SW480 (cell line): ENCODE results near the gene ZNF148.
A peak's percentile ranks its signal among the peaks of the same experiment; 100 is the strongest.

ENCODE experiments used
- DNase-seq: peaks from one replicate; pipeline ENCODE4 v3.0.0-alpha.2; 2016; ENCODE audit warnings: low spot score

The ZNF148 gene

DNA sequence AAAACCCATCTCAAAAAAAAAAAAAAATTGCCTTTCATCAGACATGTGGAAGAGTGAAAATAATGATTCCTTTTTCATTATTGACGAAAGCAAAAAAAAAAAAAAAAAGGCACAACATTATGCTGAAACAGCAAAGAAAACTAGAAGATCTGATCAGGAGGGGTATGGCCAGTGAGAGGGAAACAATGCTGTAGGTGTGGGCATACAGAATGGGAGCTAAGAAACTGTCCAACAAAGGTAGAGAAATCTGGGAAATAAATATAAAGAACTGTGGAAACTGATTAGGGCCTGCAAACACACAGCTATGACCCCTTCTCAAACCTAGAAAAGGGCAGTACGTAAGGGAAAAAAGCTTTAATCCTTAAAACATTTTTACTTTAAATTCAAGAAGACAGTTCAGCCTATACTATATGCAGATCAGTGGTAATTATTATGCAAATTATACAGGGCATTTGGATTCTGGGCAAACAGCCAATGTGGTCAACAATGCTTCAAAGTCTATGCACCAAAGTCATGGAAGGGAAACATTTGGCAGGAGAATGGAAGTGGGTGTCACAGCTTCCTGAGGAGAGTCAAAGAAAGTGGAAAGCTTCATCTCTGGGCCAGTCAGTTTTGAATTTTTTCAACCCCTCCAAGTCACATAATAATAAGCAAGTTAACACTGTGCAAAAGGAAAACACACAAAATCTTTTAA lies 94.3 kb downstream of the ZNF148 start:
- peak; percentile 18 for DNase-seq

DNA sequence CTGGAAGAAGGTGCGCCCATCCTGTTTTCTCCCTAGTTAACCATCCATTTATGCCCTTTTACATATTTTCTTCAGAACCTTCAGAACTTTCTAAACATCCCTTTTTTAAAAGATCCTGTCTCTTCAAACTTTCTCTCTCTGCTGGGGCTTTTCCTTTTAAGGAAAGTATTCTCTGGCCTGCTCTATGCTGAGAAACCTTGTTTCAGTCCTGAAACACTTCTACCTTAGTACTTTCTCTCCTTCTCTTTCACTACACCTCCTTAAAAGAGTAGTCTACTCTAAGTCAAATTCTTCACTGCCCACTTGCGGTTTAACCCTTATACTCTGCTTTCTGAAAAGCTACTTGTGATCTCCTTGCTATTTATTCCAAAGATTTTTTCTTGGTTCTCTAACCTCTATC lies 97.0 kb downstream of the ZNF148 start:
- DNase-seq, result no peak

DNA sequence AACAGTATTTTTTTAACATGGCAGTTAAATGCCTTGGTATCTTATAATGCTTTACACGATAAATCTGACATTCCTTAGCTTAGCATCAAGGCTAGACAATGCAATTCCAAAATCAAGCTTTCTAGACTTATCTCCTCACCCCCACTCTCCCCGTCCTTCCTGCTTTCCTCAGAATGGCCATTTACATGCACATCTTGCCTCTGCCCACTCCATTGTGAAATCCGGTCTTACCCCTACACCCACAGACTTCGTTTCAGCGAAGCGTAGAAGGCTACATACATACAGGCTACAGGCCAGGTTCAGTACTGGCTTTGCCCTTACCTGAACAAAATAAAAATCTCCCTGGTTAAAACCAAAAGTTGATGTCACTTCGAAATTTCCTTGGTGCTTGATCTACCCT lies 104.0 kb downstream of the ZNF148 start:
- DNase-seq, result no peak

DNA sequence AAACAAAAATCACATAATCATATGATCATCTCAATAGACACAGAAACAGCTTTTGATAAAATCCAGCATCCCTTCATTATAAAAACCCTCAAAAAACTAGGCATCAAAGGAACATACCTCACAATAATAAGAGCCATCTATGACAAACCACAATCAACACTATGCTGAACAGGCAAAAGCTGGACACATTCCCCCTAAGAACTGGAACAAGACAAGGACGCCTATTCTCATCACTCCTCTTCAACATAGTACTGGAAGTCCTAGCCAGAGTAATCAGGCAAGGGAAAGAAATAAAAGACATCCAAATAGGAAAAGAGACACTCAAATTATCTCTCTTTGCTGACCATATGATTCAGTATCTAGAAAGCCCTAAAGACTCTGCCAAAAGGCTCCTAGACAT lies 107.7 kb downstream of the ZNF148 start:
- no peak for DNase-seq

DNA sequence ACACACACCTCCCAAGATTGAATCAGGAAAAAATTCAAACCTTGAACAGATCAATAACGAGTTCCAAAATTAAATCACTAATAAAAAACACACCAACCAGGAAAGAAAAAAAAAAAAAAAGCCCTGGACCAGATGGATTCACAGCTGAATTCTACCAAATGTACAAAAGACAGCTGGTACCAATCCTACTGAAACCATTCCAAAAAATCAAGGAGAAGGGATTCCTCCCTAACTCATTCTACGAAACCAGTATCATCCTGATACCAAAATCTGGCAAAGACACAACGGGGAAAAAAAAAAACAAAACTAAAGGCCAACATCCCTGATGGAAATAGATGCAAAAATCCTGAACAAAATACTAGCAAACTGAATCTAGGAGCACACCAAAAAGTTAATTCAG lies 108.2 kb downstream of the ZNF148 start:
- no peak for DNase-seq

DNA sequence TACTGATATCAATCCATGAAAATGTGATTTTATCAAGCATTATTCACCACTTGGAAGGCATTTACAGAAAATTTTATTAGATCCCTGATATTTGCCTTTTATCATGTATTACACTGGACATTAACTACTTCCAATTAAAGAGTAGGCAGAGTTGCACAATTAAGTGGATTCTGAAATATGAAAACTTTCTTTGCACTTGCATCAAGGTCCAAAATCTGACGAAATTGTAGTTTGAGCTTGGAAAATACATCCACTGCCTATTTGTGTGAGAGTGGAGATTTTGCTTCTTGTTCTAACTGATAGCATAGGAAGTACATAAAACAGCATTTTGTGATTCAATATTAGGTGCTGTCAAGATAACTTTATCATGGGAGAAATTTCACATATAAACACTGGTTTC lies 113.0 kb downstream of the ZNF148 start:
- no peak for DNase-seq

DNA sequence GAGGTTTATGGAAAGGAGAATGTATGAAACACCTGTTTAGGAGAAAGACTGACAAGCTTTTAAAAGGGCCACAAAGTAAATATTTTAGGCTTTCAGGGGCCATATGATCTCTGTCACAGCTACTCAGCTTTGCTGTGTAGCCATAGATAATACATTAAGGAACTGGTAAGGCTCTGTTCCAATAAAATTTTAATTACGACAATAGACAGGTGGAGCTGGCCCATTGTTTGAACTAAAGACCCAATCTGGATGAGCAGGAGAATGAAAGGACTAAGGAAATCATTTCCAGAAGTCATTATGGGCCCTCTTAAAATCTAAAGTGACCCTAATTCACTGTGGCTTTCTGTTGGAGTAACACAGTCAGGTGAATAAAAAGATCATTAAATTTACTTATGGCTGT lies 114.1 kb downstream of the ZNF148 start:
- DNase-seq, result no peak

DNA sequence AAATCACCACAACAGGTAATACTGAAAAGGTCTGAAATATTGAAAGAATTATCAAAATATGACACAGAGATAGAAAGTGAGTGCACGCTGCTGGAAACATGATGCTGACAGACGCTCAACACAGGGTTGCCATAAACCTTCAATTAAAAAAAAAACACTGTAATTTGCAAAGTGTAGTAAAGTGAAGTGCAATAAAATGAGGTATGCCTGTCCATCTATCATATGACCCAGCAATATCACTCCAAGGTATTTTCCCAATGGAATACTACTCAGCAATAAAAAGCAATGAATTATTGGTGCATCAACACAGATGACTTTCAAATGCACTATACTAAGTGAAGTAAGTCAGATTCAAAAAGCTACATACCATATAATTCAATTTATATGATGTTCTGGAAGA lies 115.0 kb downstream of the ZNF148 start:
- DNase-seq, result no peak

DNA sequence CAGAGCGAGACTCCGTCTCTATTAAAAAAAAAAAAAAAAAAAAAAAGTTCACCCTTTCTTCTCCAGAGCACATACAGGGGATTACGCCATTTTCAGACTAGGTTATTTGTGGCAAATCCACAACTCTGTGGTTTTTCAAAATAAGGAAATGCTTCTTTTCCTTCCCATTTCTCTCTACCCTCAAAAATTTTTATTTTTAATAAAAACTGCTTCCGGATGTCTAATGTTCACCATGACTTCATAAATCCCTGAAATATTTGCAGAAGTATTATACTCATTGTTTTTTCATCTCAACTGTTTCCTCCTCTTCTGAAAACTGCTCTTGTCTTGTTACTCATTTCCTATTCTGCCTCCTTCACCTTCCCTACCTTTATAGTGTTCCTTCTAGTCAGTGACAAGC lies 117.6 kb downstream of the ZNF148 start:
- no peak for DNase-seq

DNA sequence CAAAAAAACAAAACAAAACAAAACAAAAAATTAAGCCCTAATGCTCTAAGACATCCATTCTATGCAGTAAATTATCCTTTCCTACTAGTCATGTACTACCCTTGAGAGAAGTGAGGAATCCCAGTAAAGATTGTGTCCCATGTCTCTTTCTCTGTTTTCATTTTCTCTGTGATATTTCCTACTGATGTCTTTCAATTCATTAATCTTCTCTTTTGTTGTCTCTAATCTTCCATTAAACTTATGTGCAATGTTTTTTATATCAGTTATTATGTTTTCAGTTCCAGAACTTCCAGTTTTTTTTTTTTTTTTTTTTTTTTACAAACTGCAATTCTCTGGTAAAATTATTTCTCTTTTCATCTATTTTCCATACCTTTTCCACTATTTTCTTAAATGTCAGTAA lies 118.5 kb downstream of the ZNF148 start:
- DNase-seq, result no peak

DNA sequence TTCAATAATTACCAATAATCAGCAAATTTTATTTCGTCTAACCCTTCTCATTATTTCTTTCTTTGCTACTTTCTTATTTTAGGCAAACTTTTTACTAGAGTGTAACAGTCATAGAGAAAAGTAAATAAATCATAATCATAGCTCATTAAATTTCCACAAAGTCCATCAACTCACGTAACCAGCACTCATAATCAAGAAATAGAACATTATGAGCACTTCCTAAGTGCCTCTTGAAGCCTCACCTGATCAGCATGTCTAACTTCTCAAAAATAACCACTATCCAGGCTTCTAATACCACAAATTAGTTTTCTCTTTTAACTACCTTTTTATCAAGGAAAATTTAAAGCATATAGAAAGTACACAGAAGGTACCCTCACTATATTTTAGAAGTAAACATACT lies 124.2 kb downstream of the ZNF148 start:
- DNase-seq, result no peak

DNA sequence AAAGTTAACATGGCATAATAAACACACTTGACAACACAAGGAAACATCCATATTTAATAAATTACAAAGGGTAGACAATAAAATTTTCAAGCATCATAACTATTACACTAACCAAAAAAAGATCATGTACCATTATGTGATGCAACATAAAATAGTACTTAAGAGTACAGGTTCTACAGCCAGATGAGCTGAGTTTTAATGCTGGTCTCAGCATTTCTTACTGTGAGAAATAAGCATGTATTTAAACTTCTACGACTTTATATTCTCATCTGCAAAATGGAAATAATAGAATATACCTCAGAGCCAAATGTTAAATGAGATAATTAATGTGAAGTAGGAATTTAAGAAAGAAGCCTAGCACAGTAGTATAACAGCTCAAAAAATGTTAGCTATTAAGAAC lies 128.9 kb downstream of the ZNF148 start:
- no peak for DNase-seq

DNA sequence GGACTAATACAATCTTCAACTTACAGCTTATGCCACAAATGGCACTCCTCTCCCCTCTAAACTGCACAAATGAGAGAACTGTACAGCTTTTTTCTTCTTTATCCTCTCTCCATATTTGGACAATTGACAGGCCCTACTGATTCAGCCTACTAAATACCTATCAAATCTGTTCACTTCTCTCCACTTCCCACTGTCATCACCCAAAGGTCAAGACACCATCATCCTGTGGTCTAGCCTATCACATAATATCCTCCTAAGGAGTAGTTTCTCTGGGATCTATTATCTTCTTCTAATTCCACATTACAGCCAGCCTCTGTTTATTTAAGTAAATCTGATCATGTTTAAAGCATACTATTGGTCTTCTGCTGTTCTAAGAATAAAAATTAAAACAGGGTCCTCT lies 129.6 kb downstream of the ZNF148 start:
- no peak for DNase-seq

DNA sequence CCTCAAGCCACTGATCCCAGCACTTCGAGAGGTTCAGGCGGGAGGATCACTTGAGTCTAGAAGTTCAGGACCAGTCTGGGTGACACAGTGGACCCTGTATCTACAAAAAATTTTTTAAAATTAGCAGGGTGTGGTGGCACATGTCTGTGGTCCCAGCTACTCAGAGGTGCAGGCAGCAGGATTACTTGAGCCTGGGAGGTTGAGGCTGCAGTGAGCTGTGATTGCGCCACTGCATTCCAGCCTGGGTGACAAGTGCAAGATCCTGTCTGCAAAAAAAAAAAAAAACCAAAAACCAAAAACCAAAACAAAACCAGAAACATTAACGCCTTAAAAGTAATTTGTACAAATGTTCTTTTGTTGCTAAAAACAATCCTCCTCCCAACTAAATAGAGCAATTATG lies 134.6 kb downstream of the ZNF148 start:
- no peak for DNase-seq

DNA sequence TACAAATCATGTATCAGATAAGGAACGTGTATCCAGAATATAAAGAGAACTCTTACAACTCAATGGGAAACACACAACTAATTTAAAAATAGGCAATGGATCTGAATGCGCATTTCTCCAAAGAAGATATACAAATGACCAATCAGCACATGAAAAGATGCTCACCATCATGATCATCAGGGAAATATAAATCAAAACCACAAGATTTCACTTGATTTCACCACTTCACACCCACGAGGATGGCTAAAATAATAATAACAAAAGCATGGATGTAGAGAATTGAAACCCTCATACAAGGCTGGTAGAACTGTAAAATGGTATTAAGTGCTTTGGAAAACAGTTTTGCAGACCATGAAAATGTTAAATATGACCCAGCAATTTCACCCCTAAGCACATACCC lies 135.9 kb downstream of the ZNF148 start:
- no peak for DNase-seq

DNA sequence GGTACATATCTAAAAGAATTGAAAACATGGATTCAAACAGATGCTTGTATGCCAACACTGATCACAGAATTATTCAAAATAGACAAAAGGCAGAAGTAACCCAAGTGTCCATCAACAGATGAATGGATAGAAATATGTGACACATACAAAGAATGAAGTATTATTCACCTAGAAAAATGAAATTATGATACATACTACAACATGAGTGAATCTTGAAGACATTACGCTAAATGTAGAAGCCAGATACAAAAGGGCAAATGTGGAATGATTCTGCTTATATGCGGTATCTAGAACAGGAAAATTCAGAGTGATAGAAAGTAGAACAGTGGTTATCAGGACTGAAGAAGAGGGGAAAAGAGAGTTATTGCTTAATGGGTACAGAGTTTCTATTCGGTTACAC lies 136.4 kb downstream of the ZNF148 start:
- no peak for DNase-seq

DNA sequence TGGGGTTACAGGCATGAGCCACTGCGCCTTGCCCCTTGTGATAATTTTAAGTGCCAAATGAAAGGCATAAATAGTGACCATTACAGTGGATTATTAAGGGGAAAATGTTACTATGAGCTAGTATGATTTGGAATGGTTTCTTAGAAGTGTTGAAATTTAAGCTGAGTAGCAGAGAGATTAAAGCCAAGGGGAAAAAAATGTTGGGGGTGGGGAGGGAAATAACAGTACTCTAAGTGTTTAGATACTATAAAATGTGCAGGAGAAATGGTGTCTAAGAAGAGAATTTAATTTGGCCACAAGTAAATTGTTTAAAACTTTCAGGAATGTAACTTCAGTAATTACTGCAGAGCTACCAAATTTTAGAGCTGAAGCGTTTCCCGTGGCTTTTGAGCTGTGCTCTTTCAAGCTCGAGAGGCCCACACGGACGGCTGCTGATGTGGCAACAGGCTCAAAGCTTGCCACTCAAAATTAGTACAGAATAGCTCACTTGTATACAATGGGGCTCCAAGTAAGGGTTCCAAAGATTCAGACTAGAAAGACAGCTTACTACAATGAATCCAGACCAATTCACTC lies 138.7 kb downstream of the ZNF148 start:
- DNase-seq, result no peak

DNA sequence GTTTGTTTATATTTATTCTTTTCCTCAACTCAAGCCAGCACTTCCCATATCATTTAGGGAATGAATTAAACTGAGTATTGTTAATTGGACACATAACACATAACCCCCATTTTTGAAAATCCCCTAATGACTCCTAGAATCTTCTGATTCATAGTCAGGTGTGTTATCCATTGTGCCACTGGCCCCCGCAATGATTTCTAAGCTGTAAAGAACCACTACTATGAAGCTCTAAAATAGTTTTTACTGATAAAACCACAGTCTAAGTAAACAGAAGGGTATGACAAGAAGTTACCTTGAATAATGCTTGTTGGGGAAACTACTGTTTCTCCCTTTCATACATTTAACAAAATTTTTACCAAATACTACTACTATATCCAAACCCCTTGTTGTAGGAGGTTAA lies 140.3 kb downstream of the ZNF148 start:
- DNase-seq, result no peak

DNA sequence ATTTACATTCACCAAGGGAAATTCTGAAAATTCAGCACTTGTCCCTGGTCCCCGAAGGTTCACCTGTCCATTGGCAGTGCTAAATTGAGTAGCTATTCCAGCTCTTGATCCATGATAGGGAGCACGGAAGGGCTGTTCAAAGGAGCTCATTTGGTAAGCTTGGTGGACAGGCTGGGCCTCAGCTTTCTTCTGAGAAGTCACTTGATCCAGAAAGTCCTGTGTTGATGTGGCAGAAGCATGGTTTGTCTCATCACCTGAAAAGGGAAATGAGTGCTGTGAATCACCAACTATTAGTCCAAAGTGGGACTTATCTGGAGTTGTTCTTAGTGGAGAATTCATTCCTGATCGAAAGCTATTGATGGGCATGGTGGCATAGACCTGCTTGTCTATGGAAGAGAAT lies 142.7 kb downstream of the ZNF148 start:
- DNase-seq, result no peak

DNA sequence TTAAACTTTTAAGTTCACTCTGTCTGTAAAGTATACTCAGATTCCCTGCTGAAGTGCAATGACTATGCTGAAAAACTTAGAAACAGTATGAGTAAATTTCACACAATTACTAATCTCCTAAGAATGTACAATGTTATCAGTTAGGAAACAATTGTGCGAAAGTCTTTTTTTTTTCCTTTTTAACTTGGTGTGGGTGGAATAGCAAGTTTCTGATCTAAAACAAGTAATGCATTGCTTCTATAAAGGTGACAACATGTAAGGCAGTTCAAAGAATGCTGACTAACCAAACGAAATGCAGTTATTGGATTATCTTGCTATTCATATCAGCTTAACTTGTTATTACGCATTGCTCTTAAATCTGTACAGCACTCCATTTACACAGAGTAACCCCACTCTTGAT lies 143.2 kb downstream of the ZNF148 start:
- no peak for DNase-seq

DNA sequence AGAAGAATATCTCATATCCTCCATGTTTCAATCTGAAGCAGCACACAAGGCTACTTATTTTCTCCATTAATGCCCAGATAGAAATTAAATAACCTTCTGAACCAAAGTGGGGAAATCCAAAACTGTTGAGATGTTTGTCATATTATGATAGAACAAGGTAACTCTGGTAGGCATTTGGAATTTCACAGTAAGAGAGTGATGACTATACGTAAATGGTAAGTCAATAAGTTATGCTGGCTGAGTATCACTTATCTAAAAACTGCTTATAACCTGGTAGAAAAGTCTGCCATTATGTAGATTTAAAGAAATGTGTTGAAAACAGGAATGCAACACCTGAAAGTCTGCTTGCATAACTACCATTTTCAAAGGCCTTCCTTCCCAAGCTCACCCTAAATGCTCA lies 145.4 kb downstream of the ZNF148 start:
- no peak for DNase-seq

DNA sequence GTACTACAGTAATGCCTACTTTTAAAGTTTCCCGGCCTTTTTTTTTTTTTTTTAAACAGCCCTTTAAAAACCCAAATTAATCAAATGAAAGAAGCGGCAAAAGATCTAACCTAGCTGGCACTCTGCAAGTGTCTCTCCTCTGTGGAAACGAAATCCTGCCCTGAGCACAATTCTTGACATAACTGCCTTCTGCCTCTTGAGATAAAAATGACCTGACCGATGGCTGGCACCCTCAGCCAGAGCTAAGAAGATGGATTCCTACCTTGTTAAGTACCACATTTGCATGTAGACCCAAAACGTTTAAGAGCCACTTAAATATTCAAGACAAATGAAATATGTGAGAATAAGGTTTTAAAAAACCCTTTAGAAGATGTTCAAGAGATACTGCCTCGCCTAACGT lies 146.0 kb downstream of the ZNF148 start:
- DNase-seq, result no peak

DNA sequence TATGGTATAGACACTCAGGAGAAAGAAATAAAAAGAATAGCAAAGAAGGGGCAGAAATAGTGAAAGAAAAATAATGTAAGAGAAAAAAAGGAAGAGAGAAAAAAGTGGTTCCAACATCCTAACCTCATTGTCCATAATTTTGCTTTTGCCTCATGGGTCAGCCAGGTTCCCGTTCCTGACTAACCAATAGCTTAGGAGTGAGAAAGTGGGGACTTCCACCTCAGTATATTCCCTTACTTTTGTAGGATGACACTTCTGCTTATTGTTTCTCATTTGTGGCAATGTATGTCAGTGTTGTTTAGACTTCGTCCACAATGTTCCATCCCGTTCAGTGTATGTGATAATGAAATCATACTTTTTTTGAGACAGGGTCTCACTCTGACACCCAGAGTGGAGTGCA lies 153.3 kb downstream of the ZNF148 start:
- no peak for DNase-seq

DNA sequence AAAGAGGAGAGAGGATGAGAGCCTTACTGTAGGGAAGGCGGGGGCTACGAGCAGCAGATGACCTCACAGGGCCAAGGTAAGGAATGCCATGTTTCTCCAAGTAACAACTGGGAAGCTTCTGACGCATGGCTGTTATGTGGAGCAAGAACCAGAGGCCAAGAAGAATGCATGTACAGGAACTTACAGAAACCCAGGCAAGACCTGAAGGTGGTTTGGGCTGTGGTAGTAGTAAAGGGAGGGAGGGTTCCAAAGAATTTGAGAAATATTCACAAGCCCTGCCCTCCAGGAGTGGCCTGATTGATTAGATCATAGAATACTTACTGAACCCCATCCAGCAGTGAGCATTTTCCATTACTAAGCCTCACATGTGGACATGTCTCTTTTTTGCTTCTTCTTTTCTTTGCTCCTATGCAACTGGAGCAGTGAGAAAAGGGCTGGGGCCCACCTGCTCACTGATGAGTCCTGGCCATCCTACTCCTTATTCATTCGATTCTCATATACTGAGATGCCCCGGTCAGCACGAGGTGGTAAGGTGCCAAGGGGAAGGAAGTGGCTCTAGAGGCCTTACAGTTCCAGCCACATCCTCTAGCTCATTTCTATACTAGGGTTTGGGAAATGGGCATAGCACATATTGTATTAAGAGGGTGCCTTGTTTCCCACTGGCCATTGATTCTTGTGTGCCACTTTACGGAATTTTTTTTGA lies 154.2 kb downstream of the ZNF148 start:
- DNase-seq, result no peak
